ENCODE data around the gene PSMA7.

DNA sequence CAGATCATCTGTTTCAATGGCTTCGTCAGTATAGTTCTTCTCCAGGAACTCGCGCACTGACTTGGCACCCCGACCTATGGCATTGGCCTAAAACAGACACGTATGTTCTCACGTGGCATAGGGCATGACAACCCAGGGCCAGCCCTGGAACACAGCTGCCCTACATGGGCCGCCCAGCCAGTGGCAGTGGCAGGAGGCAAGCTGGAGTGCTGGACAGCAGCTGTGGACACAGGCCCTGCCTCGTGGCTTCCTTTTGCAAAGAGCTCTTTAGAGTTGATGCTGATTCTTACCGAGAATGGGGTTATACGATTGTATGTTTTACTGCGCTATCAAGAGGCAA, 5.0 kb downstream of the PSMA7 start:
- TF ChIP-seq, protein P1, sequence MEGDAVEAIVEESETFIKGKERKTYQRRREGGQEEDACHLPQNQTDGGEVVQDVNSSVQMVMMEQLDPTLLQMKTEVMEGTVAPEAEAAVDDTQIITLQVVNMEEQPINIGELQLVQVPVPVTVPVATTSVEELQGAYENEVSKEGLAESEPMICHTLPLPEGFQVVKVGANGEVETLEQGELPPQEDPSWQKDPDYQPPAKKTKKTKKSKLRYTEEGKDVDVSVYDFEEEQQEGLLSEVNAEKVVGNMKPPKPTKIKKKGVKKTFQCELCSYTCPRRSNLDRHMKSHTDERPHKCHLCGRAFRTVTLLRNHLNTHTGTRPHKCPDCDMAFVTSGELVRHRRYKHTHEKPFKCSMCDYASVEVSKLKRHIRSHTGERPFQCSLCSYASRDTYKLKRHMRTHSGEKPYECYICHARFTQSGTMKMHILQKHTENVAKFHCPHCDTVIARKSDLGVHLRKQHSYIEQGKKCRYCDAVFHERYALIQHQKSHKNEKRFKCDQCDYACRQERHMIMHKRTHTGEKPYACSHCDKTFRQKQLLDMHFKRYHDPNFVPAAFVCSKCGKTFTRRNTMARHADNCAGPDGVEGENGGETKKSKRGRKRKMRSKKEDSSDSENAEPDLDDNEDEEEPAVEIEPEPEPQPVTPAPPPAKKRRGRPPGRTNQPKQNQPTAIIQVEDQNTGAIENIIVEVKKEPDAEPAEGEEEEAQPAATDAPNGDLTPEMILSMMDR (IDR thresholded peaks at IDR 0.05) = no peak
- no peak for TF ChIP-seq POLR2A (IDR thresholded peaks at IDR 0.05)

Measured in Peyer's patch (tissue), 4 donors.